Measurements from ENCODE around the gene PCID2. TPM values are rescaled to one million over a fixed set of nuclear protein-coding genes. Genes with fewer than 3 reads are reported as not detected.

The PCID2 gene
- total and polyA plus RNA-seq, 2 of the 13 experiments (the other 11 are each of a cell fraction or from before 2014, with no cell fraction given) = 65.0 to 111 TPM

- peak; percentile 42; the same call in 1 of the 2 replicates for TF ChIP-seq RARA (CRISPR knock-in tag; IDR thresholded peaks at IDR 0.05)
- TF ChIP-seq ZSCAN20 (CRISPR knock-in tag; IDR thresholded peaks at IDR 0.05; ENCODE audit: borderline replicate concordance) = 0 out of 2 replicates have a peak, but pooled peaks have one; percentile 46
- 0 out of 2 replicates have a peak, but pooled peaks have one; percentile 38 for TF ChIP-seq ZNF766 (CRISPR knock-in tag; IDR thresholded peaks at IDR 0.05; ENCODE audit: borderline replicate concordance)
- TF ChIP-seq DRAP1 (CRISPR knock-in tag; IDR thresholded peaks at IDR 0.05) = peak; percentile 90
- TF ChIP-seq SP5 (CRISPR knock-in tag; IDR thresholded peaks at IDR 0.05; ENCODE audit: borderline replicate concordance, low read depth) = peak; percentile 66; the same call in 1 of the 2 replicates
- TF ChIP-seq ZNF589 (CRISPR knock-in tag; conservative IDR thresholded peaks at IDR 0.05) = peak; percentile 3; the same call in 1 of the 2 replicates
- peak; percentile 65; the same call in 1 of the 2 replicates for TF ChIP-seq TAF1 (CRISPR knock-in tag; IDR thresholded peaks at IDR 0.05)
- 0 out of 2 replicates have a peak, but pooled peaks have one; percentile 46 for TF ChIP-seq ZBTB43 (CRISPR knock-in tag; conservative IDR thresholded peaks at IDR 0.05)
- peak; percentile 62 for TF ChIP-seq THRA (CRISPR knock-in tag; IDR thresholded peaks at IDR 0.05; ENCODE audit: borderline replicate concordance)
- TF ChIP-seq TFE3 (CRISPR knock-in tag; IDR thresholded peaks at IDR 0.05) = peak; percentile 80
- 0 out of 2 replicates have a peak, but pooled peaks have one; percentile 52 for TF ChIP-seq ZNF816 (CRISPR knock-in tag; IDR thresholded peaks at IDR 0.05; ENCODE audit: borderline replicate concordance)
- TF ChIP-seq FOXC1 (CRISPR knock-in tag; IDR thresholded peaks at IDR 0.05; ENCODE audit: borderline replicate concordance) = no peak
- peak; percentile 79 for TF ChIP-seq ARNTL (CRISPR knock-in tag; IDR thresholded peaks at IDR 0.05)
- TF ChIP-seq BORCS8-MEF2B (CRISPR knock-in tag; IDR thresholded peaks at IDR 0.05) = peak; percentile 12; the same call in 1 of the 2 replicates
- TF ChIP-seq DNMT3B (CRISPR knock-in tag; conservative IDR thresholded peaks at IDR 0.05) = no peak
- peak; percentile 70; the same call in 1 of the 3 replicates for TF ChIP-seq MXI1 (IDR thresholded peaks at IDR 0.05; ENCODE audit: borderline replicate concordance, low read depth, low read length)
- no peak for TF ChIP-seq NONO (IDR thresholded peaks at IDR 0.05)
- TF ChIP-seq NONO (CRISPR knock-in tag; conservative IDR thresholded peaks at IDR 0.05) = 0 out of 2 replicates have a peak, but pooled peaks have one; percentile 22
- TF ChIP-seq SALL1 (CRISPR knock-in tag; IDR thresholded peaks at IDR 0.05) = 0 out of 2 replicates have a peak, but pooled peaks have one; percentile 21
- TF ChIP-seq FOXA3 (CRISPR knock-in tag; IDR thresholded peaks at IDR 0.05) = 0 out of 2 replicates have a peak, but pooled peaks have one; percentile 33
- TF ChIP-seq NCOA2 (CRISPR knock-in tag; IDR thresholded peaks at IDR 0.05) = peak; percentile 20; the same call in 1 of the 2 replicates
- no peak for TF ChIP-seq HIC2 (CRISPR knock-in tag; IDR thresholded peaks at IDR 0.05; ENCODE audit: low read depth)
- no peak for TF ChIP-seq PAX8 (CRISPR knock-in tag; IDR thresholded peaks at IDR 0.05; ENCODE audit: borderline replicate concordance)
Measured at GRCh38 chr13:113153810-113154748, 54.4 kb downstream of the PCID2 start (continued).

Measured in HepG2 (cell line).